Upper lobe of left lung (tissue), 4 donors: Measurements from ENCODE around the gene CRYBA1.

Source experiments
- CTCF ChIP-seq, 6 experiments: fragments of 450-650 bp in 4 of 6; fragments of 200-600 bp in 2 of 6; sonication (generic) in 2 of 6; IDR thresholded peaks; one replicate each; pipeline ENCODE4 v1.5.1; 2016 to 2019; ENCODE audit warnings: antibody characterized with exemption in 6 of 6
- POLR2A ChIP-seq, 4 donors: fragments of 450-650 bp; IDR thresholded peaks; one replicate each; pipeline ENCODE4 v1.5.1; 2016 to 2017; ENCODE audit warnings: antibody characterized with exemption in 4 of 4, mild to moderate bottlenecking in 2 of 4
- POLR2AphosphoS5 ChIP-seq, 2 donors: sonication (generic); formaldehyde crosslinking; IDR thresholded peaks; one replicate each; pipeline ENCODE4 v1.5.1; 2017; ENCODE audit warnings: antibody characterized with exemption in 2 of 2

GRCh38 chr17:29225396-29225795 lies 21.3 kb upstream of the CRYBA1 start:
- TF ChIP-seq POLR2A (IDR thresholded peaks at IDR 0.05): no peak
- TF ChIP-seq CTCF (IDR thresholded peaks at IDR 0.05): no peak
- TF ChIP-seq POLR2AphosphoS5 (IDR thresholded peaks at IDR 0.05): no peak
